T-helper 1 cell treated with Interleukin-12 subunit alpha and Interleukin-12 subunit beta and Interleukin-4 antibody, amounts not matched to agents 30 μg/mL and 1 μg/mL, for 36 hours (primary cell): ENCODE results near the gene NPR3.
"Not testable (repeated sequence)": the region's sequence is repeated elsewhere in the genome, so short reads cannot be mapped to it uniquely, and the experiment has no call there.

Experiments used
- H3K27ac Mint-ChIP-seq: one replicate; pipeline ENCODE4 v1.8.0; 2021; ENCODE audit warnings: mild to moderate bottlenecking, mixed read lengths
- H3K27me3 Mint-ChIP-seq: one replicate; pipeline ENCODE4 v1.8.0; 2021; ENCODE audit warnings: low read depth, mixed read lengths
- H3K36me3 Mint-ChIP-seq: one replicate; pipeline ENCODE4 v1.8.0; 2021; ENCODE audit warnings: low read depth, mixed read lengths
- H3K4me1 Mint-ChIP-seq: one replicate; pipeline ENCODE4 v1.8.0; 2021; ENCODE audit warnings: low read depth, mixed read lengths
- H3K4me3 Mint-ChIP-seq: one replicate; pipeline ENCODE4 v1.8.0; 2021; ENCODE audit warnings: mild to moderate bottlenecking, moderate library complexity, mixed read lengths
- H3K9me3 Mint-ChIP-seq: one replicate; pipeline ENCODE4 v1.8.0; 2021; ENCODE audit warnings: mixed read lengths

NPR3 gene

GRCh38 chr5:32790411-32790951 is 79.4 kb downstream of the NPR3 start:
- Mint-ChIP-seq H3K36me3 (no peaks in the 10 kb centered on the region), H3K27ac (no peak overlapping the region)

GRCh38 chr5:32791536-32792243 is 80.6 kb downstream of the NPR3 start:
- Mint-ChIP-seq H3K4me1 (no peaks in the 10 kb centered on the region), H3K36me3 (no peaks in the 10 kb centered on the region), H3K4me3 (no peak overlapping the region), H3K9me3 (peaks cover 4% of the 10 kb centered on the region), H3K27me3 (no peaks in the 10 kb centered on the region), H3K27ac (no peak overlapping the region)

More at GRCh38 chr5:32790411-32790951, 79.4 kb downstream of the NPR3 start:
- no peaks in the 10 kb centered on the region for H3K27me3 Mint-ChIP-seq
- no peak overlapping the region for H3K4me3 Mint-ChIP-seq
- no peaks in the 10 kb centered on the region for H3K4me1 Mint-ChIP-seq
- H3K9me3 Mint-ChIP-seq = no peaks in the 10 kb centered on the region

GRCh38 chr5:32794086-32794485 is 83.0 kb downstream of the NPR3 start:
- Mint-ChIP-seq H3K27ac (no peak overlapping the region), H3K9me3 (peaks cover 4% of the 10 kb centered on the region), H3K4me1 (no peaks in the 10 kb centered on the region), H3K36me3 (no peaks in the 10 kb centered on the region), H3K4me3 (no peak overlapping the region), H3K27me3 (no peaks in the 10 kb centered on the region)

GRCh38 chr5:32802764-32803163 is 91.6 kb downstream of the NPR3 start:
- Mint-ChIP-seq H3K27me3 (no peaks in the 10 kb centered on the region), H3K4me1 (no peaks in the 10 kb centered on the region), H3K27ac (no peak overlapping the region)

GRCh38 chr5:32803656-32804055 is 92.5 kb downstream of the NPR3 start:
- H3K4me3 Mint-ChIP-seq = no peak overlapping the region
- H3K9me3 Mint-ChIP-seq = peaks cover 12% of the 10 kb centered on the region
- no peaks in the 10 kb centered on the region for H3K36me3 Mint-ChIP-seq
- H3K4me1 Mint-ChIP-seq = no peaks in the 10 kb centered on the region
- no peak overlapping the region for H3K27ac Mint-ChIP-seq
- H3K27me3 Mint-ChIP-seq = no peaks in the 10 kb centered on the region

More at GRCh38 chr5:32802764-32803163, 91.6 kb downstream of the NPR3 start:
- H3K36me3 Mint-ChIP-seq = no peaks in the 10 kb centered on the region
- H3K4me3 Mint-ChIP-seq = no peak overlapping the region
- H3K9me3 Mint-ChIP-seq = peaks cover 12% of the 10 kb centered on the region

- H3K4me3 Mint-ChIP-seq, H3K27ac Mint-ChIP-seq, H3K36me3 Mint-ChIP-seq: not testable (repeated sequence)
Measured at GRCh38 chr5:32805462-32805861, 94.3 kb downstream of the NPR3 start.

GRCh38 chr5:32805971-32806638 is 95.0 kb downstream of the NPR3 start:
- H3K4me3 Mint-ChIP-seq = no peak overlapping the region
- H3K4me1 Mint-ChIP-seq = no peaks in the 10 kb centered on the region
- H3K27me3 Mint-ChIP-seq = no peaks in the 10 kb centered on the region

More at GRCh38 chr5:32805462-32805861, 94.3 kb downstream of the NPR3 start:
- not testable (repeated sequence) for H3K4me1 Mint-ChIP-seq, H3K27me3 Mint-ChIP-seq, H3K9me3 Mint-ChIP-seq

GRCh38 chr5:32808783-32809182 is 97.7 kb downstream of the NPR3 start:
- no peaks in the 10 kb centered on the region for H3K36me3 Mint-ChIP-seq
- peaks cover 5% of the 10 kb centered on the region for H3K9me3 Mint-ChIP-seq
- H3K4me3 Mint-ChIP-seq = no peak overlapping the region
- H3K4me1 Mint-ChIP-seq = no peaks in the 10 kb centered on the region
- H3K27ac Mint-ChIP-seq = no peak overlapping the region
- no peaks in the 10 kb centered on the region for H3K27me3 Mint-ChIP-seq

More at GRCh38 chr5:32805971-32806638, 95.0 kb downstream of the NPR3 start:
- peaks cover 5% of the 10 kb centered on the region for H3K9me3 Mint-ChIP-seq
- H3K36me3 Mint-ChIP-seq = no peaks in the 10 kb centered on the region
- no peak overlapping the region for H3K27ac Mint-ChIP-seq

GRCh38 chr5:32810804-32811203 is 99.7 kb downstream of the NPR3 start:
- Mint-ChIP-seq H3K4me3 (no peak overlapping the region), H3K9me3 (peaks cover 5% of the 10 kb centered on the region), H3K4me1 (no peaks in the 10 kb centered on the region), H3K36me3 (no peaks in the 10 kb centered on the region), H3K27ac (no peak overlapping the region), H3K27me3 (no peaks in the 10 kb centered on the region)

- H3K9me3 Mint-ChIP-seq = peaks cover 1% of the 10 kb centered on the region
- H3K27ac Mint-ChIP-seq = no peak overlapping the region
- H3K4me1 Mint-ChIP-seq = no peaks in the 10 kb centered on the region
- H3K27me3 Mint-ChIP-seq = no peaks in the 10 kb centered on the region
- H3K4me3 Mint-ChIP-seq = no peak overlapping the region
- no peaks in the 10 kb centered on the region for H3K36me3 Mint-ChIP-seq
Measured at GRCh38 chr5:32812399-32812798, 101.3 kb downstream of the NPR3 start.

- Mint-ChIP-seq H3K27me3 (no peaks in the 10 kb centered on the region), H3K36me3 (no peaks in the 10 kb centered on the region), H3K9me3 (no peaks in the 10 kb centered on the region), H3K4me1 (no peaks in the 10 kb centered on the region), H3K4me3 (no peak overlapping the region), H3K27ac (no peak overlapping the region)
Measured at GRCh38 chr5:32814141-32814540, 103.0 kb downstream of the NPR3 start.

GRCh38 chr5:32814620-32815019 is 103.5 kb downstream of the NPR3 start:
- Mint-ChIP-seq H3K9me3 (no peaks in the 10 kb centered on the region), H3K27ac (no peak overlapping the region), H3K36me3 (no peaks in the 10 kb centered on the region), H3K4me3 (no peak overlapping the region), H3K4me1 (no peaks in the 10 kb centered on the region), H3K27me3 (no peaks in the 10 kb centered on the region)

GRCh38 chr5:32827981-32828380 is 116.9 kb downstream of the NPR3 start:
- H3K27ac Mint-ChIP-seq = no peak overlapping the region
- no peaks in the 10 kb centered on the region for H3K9me3 Mint-ChIP-seq
- H3K4me3 Mint-ChIP-seq = no peak overlapping the region
- no peaks in the 10 kb centered on the region for H3K4me1 Mint-ChIP-seq
- H3K27me3 Mint-ChIP-seq = no peaks in the 10 kb centered on the region
- no peaks in the 10 kb centered on the region for H3K36me3 Mint-ChIP-seq

GRCh38 chr5:32828492-32828891 is 117.4 kb downstream of the NPR3 start:
- Mint-ChIP-seq H3K4me3 (no peak overlapping the region), H3K9me3 (no peaks in the 10 kb centered on the region), H3K4me1 (no peaks in the 10 kb centered on the region), H3K36me3 (no peaks in the 10 kb centered on the region), H3K27ac (no peak overlapping the region), H3K27me3 (no peaks in the 10 kb centered on the region)

- Mint-ChIP-seq H3K27me3 (no peaks in the 10 kb centered on the region), H3K27ac (no peak overlapping the region), H3K4me3 (no peak overlapping the region), H3K9me3 (no peaks in the 10 kb centered on the region), H3K4me1 (no peaks in the 10 kb centered on the region), H3K36me3 (no peaks in the 10 kb centered on the region)
Measured at GRCh38 chr5:32831624-32832023, 120.5 kb downstream of the NPR3 start.
